NB4 (cell line): ENCODE results near the gene ISYNA1.

ENCODE experiments used
- MYC ChIP-seq: IDR thresholded peaks from 2 replicates; pipeline ENCODE4 v1.6.1; 2011; ENCODE audit warnings: low read depth, low read length
- POLR2A ChIP-seq: IDR thresholded peaks from 2 replicates; pipeline ENCODE4 v1.6.1; 2011; ENCODE audit warnings: mild to moderate bottlenecking; ENCODE audit not compliant: insufficient read length; ENCODE audit errors: extremely low read depth
- TF ChIP-seq, protein P1 (sequence below): IDR thresholded peaks from one replicate; pipeline ENCODE4 v1.5.1; 2012; ENCODE audit warnings: low read depth, low read length
- TF ChIP-seq, protein P2 (sequence below): IDR thresholded peaks from 2 replicates; pipeline ENCODE4 v1.6.1; 2011; ENCODE audit warnings: low read depth, low read length

DNA sequence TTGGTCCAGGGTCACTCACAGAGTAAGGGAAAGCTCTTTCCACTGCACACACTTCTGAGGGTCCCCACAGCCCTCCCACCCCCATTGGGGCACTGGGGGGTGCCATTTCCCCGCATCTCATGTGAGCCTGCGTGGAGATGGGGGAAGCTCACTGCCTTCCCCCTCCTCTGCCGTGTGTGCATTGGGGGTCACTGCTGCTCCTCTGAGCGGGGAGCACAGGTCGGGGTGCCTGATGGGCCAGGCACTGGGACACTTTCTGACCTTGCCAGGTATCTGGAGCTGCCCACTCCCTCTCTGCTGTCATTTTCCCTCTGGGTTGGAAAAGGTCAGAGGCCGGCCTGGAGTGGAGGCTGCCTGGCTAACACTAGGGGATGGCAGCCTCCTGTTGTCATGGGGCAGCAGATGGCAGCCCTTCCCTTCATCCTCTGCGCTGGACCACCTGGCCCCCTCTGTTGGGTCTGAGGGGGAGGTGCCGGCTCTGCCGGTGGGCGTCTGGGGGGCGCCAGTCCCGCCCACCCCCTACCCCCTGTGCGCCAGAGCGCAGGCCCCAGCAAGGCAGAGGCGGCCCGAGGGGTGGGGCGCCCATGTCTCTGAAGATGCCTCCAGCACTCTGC is 9.7 kb downstream of the ISYNA1 start:
- TF ChIP-seq, protein P1, sequence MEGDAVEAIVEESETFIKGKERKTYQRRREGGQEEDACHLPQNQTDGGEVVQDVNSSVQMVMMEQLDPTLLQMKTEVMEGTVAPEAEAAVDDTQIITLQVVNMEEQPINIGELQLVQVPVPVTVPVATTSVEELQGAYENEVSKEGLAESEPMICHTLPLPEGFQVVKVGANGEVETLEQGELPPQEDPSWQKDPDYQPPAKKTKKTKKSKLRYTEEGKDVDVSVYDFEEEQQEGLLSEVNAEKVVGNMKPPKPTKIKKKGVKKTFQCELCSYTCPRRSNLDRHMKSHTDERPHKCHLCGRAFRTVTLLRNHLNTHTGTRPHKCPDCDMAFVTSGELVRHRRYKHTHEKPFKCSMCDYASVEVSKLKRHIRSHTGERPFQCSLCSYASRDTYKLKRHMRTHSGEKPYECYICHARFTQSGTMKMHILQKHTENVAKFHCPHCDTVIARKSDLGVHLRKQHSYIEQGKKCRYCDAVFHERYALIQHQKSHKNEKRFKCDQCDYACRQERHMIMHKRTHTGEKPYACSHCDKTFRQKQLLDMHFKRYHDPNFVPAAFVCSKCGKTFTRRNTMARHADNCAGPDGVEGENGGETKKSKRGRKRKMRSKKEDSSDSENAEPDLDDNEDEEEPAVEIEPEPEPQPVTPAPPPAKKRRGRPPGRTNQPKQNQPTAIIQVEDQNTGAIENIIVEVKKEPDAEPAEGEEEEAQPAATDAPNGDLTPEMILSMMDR: no peak
- TF ChIP-seq, protein P2, sequence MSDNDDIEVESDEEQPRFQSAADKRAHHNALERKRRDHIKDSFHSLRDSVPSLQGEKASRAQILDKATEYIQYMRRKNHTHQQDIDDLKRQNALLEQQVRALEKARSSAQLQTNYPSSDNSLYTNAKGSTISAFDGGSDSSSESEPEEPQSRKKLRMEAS: no peak
- no peak for TF ChIP-seq POLR2A
- no peak for TF ChIP-seq MYC
